ENCODE measurements around the gene NOM1.
A peak's percentile ranks its signal among the peaks of the same experiment; 100 is the strongest.

NOM1 gene

DNA sequence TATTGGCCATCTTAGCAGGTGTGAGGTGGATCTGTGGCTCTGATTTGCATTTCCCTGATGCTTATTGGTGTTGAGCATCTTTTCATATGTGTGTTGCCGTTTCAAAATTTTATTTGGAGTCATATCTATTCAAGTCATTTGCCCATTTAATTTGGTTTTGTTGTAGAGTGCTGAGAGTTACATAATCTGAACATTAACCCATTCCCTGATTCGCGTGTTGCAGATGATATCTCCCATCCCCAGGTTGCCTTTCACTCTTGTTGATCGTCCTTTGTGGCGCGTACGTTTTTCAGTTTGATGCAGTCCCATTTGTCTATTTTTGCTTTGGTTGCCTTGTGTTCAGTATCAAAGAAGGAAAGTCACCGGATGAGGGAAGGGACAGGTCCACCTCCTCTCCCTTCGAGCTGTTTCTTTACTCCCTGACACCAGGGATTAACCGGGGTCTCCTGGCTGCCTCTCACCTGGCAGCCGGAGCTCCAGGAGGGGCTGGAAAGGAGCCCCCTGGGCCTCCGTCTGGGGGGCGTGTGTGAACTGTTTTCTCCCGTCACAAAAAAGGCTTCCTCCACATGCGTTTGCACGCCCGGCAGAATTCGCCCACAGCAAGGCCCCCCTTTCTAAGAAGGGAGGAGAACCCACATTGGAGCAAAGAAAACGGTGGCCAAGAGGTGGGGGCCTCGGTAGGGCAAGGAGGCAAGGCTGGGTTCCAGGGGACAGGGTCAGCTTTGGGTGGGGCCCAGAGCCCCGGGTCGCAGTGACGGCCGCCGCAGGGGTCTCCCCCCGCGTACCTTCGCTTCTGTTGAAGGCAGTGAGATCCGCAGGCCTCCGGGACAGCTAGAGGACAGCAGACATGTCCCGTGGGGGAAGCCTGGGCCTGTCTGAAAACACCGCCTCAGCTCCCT is 52.7 kb downstream of the NOM1 start:
- FAIRE-seq = no peak
- no peak for DNase-seq (ENCODE audit: extremely low spot score, insufficient read length, low read depth)

- FAIRE-seq (no peak), DNase-seq (ENCODE audit: extremely low spot score, insufficient read length, low read depth) (no peak)
Observed at GRCh38 chr7:157002819-157003421, 53.4 kb downstream of the NOM1 start.

GRCh38 chr7:157003445-157003755 is 53.9 kb downstream of the NOM1 start:
- FAIRE-seq (no peak), DNase-seq (ENCODE audit: extremely low spot score, insufficient read length, low read depth) (no peak)

DNA sequence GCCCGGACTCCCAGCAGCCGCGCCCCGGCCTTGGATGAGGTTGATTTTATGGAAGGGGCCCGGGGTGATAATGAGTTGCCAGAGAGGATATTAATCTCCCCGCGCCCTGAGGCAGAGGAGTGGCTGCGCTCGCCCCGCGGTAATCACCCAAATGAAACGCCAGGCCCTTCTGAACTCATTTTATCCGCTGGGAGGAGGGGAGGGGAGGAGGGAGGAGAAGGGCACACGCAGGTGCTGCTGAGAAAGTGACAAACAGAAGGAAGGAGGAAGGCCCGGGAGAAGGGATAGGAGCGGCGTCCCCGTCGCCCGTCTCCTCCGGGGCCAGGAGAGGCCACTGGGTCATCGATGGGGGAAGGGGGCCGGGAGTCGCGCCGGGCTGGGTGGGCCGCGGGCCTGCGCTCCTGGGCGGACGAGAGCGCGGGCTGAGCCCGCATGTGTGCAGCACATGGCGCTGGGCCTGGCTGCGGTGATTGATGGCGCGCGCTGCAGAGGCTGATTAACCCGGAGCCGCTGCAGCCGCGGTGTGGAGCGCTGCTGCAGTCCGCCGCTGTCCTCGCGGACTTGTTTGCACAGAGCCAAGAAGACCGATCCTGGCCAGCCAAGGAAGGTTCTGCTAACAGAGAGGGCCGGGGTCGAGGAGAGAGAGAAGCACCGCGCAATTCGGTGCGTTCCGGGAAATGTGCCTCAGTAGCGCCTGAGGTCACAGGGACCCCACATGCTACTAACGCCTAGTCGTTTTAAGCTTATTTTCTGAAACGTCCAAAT is 54.4 kb downstream of the NOM1 start:
- DNase-seq (ENCODE audit: extremely low spot score, insufficient read length, low read depth) (no peak), FAIRE-seq (no peak)

DNA sequence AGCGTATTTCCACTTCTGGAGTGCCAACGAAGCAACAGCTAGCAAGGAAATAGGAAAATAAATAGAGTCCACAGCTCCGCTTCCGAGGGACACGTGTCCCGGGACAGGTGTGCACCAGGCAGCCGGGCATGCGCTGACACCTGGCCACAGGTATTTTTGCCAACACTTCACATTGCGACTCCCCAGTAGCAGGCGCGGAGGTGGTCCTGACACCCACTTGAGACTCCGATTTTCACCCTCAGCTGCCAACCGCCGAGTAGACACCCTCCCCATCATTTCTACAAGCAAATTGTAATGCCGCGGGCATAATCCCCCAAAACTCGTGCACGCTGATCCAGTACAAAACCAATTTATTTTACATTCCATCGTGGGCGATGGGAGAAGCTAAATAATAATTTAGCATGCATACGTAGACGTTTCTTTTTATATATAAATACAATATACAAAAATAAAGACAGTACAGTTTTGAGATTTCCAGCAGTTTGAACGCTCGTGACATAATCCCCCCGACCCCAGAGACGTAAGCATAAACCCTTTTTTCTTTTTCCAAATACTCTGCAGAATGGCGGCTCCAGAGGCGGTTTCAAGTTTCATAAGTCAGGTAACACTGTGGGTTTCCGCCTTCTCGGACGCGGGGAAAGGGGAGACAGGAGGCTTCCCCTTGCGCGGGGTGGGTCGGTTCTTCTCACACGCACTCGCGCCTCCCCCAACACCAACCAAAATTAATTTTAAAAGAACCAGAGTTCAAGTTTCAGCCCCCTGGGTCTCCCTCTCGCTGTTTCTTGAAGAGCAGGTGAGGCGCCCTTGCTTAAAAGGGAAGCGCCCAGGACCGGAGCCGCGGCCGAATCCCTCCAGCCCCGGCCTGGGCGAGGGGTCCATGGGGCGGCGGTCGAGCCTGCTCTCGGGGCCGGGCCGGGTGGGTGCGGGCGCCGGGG is 55.3 kb downstream of the NOM1 start:
- DNase-seq (ENCODE audit: extremely low spot score, insufficient read length, low read depth) (no peak), FAIRE-seq (no peak)

GRCh38 chr7:157005456-157006204 is 56.1 kb downstream of the NOM1 start:
- FAIRE-seq (no peak), DNase-seq (ENCODE audit: extremely low spot score, insufficient read length, low read depth) (no peak)

DNA sequence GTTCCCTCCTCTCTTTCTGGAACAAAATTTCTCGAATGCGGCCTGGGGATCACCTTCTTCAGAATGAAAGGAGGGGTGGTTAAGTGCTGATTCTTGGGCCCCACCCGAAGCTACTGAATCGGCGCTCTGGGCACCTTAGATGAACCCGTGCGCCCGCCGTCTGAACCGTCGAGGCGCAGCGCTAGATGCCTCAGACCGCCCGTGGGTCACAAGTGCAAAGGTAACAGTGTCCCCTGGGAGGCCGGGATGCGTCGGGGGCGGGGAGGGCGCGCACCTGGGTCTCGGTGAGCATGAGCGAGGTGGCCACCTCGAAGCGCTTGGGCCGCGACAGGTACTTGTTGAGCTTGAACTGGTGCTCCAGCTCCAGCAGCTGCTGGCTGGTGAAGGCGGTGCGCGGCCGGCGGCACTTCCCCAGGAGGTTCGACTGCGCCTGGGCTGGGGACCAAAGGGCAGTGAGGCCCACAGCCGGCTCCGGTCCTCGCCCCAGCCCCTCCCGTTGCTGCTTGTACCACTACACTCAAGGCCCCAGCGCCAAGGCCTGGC is 56.8 kb downstream of the NOM1 start:
- DNase-seq (ENCODE audit: extremely low spot score, insufficient read length, low read depth) = no peak
- no peak for FAIRE-seq

DNA sequence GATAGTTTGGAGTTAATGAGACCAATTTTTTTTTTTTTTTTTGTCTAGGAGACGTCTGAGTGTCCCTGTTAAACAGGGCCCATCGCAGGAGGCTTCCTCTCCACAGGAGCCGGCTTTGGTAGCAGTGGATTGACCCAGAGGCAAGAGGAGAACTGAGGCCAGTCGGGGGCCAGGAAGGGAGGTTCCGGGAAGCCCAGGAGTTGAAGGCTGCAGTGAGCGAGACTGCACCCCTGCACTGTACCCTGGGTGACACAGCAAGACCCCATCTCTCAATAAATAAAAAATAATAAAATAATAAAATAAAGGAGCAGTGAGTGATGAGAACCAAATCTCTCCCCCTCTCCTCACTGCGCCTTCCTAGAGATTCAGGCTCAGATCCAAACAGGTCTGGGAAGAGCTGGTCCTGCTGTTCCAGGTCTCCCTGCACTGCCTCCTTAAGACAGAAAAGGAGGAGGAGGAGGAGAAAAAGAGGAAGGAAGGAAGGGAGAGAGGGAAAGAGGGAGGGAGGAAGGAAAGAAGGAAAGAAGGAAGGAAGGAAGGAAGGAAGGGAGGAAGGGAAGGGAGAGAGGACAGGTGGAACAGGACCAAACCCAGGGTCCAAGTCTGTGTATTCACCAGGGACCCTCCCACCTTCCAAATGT is 57.4 kb downstream of the NOM1 start:
- FAIRE-seq = no peak
- no peak for DNase-seq (ENCODE audit: extremely low spot score, insufficient read length, low read depth)

- FAIRE-seq (peak; percentile 50), DNase-seq (ENCODE audit: extremely low spot score, insufficient read length, low read depth) (no peak)
Observed at GRCh38 chr7:157007470-157008066, 58.1 kb downstream of the NOM1 start.

DNA sequence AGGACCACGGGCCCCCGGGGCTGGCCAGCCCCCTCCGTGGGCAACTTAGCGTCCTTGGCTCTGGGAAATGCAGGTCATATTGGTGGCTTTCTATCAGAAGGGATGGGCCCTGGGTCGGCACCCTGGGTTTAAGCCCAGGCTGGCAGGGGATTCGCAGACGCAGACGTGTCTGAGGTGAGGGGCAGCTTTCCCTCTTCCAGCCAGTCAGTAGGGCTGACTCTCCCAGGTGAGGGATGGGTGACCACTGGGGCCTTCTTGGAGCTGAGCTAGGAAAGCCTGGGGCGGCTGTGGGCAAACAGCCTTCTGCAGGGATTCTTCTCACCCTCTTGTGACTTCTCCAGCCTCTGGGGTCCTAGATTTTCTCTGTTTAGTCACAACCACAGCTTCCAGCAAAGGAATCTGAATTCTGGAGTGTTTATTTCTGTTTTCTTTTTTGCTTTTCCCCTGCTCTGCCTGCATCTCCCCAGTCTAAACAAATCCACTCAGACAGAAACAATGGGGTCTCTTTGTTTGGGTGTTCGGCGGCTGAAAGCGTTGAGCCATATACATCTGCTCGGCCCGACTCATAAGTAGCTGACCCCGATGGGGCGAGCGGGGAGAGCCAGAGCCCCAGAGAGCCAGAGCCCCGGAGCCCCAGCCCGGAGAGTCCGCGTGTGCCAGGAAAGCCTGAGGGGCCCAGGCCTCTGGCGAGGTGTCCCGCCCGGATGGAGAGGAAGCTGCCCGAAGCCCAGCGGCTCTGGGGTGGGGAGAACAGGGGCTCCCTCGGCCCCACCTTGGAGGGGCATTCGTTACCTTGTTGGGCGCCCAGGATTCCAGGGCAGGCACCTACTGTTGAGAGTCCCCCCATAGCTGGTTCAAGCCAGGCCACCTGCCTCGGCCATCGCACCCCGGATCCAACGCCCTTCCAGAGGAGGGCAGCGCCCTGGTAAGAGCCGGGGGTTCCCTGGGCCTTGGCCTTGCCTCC is 59.0 kb downstream of the NOM1 start:
- FAIRE-seq = no peak

DNA sequence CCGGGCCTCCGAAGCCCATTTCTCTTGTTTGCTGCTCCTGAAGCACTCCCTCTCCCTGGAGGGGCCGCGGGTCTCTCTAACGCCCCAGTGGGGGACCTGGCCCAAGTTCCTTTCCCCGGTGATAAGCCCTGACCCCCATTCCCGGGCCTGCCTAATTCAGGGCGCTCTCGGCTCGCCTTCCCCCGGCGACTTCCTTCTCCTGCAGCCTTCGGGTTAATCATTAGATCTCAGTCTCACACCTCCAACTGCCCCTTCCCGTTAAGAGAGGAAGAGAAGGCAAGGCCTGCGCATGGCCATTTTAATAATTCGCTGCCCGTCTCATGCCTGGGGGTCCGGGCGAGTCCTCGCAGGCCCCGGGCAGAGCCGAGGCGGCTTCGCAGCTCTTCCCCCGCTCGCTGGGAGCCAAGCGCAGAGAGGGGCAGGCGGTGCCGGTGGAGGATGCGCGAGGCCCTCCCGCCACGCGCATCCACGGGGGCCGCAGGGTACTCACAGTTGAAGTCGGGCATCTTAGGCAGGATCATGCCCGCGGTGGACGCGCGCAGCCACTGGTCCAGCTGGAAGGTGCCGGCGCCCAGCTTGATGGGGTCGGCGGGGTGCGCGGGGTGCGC is 59.8 kb downstream of the NOM1 start:
- DNase-seq (ENCODE audit: extremely low spot score, insufficient read length, low read depth) = peak; percentile 63
- peak; percentile 86 for FAIRE-seq

More for the DNA sequence above, 59.0 kb downstream of the NOM1 start:
- DNase-seq (ENCODE audit: extremely low spot score, insufficient read length, low read depth) = no peak

DNA sequence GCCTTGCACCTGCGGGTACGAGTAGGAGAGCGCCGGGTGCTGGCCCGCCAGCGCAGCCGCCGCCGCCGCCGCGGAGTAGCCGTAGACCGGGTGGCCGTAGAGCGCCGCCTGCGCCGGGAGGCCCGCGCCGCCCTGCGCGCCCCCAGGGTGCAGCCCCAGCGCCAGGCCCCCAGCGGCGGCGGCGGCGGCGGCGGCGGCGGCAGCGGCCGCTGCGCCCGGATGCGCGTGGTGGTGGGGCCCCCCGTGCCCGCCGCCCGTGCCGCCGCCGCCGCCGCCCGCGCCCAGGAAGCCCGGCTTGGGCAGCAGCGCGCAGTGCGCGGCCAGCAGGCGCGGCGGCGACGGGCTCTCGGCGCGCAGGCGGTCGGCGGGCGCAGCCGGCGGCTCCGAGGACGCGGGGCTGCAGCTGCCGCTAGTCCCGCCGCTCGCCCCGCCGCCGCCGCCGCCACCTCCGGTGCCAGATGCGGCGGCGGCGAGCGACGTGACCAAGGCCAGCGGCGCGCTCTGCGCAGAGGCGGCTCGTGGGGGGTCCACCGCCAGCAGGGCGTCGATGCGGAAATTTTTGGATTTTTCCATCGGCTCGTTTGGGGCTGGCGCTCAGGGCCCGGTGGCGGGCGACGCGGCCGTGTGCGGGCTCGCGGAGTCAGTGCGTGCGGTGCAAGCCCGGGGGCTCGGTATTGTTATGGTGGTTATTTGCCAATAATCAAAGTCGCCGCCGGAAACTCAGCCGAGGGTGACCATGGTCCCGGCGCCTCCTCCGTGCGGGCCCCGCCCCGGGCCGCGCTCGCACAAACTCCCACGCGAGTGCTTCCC is 60.5 kb downstream of the NOM1 start:
- FAIRE-seq (no peak), DNase-seq (ENCODE audit: extremely low spot score, insufficient read length, low read depth) (no peak)

GRCh38 chr7:157010588-157011332 is 61.2 kb downstream of the NOM1 start, which contains the start of gene MNX1:
Gene MNX1, minus strand, starts transcription at chr7:157010663. Its CDS starts 313 bp downstream, at chr7:157010350.
- peak; percentile 87 for DNase-seq (ENCODE audit: extremely low spot score, insufficient read length, low read depth)
- peak; percentile 68 for FAIRE-seq

DNA sequence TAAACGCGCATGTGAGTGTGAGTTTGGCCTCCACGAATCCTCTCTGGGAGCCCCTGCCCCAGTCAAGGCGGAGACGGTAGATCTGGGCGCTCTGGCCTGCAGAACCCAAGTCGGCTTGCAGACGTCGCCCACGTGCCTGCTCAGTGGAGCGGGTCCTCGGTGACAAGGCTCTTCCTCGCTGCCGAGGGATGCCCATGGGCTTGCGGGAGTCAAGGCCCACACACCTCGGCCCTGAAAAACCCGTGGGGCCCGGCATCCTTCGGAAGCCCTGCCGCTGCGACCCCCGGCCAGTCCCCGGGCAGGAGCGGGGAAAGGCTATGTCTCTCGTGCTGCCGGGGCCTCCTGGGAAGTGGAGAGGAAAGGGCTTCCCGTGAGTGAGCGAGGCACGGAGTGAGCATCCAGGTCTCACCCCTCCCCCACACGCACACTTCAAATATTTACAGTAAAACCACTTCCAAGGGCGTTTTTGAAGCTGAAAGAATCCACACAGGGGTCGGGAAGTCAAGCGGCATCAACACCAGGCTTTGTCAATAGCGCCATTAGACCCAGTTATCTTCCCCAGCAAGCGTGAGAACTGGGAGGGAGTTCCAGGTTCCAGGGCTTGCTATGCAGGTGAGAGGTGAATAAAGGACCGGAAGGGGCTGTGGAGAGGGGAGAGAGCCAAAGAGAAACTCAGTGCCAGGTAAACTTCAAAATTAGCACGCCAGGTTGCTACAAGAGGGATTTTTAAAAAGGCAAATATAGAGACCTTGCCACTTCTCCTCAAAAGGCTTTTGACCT is 62.0 kb downstream of the NOM1 start:
- FAIRE-seq (peak; percentile 66), DNase-seq (ENCODE audit: extremely low spot score, insufficient read length, low read depth) (no peak)
